BLaER1 treated with 17β-estradiol and CSF1 and Interleukin-3, amounts not matched to agents 10 nM and 100 nM (cell line): ENCODE results near the gene HIVEP1.
A peak's percentile ranks its signal among the peaks of the same experiment; 100 is the strongest.

Experiments used
- H3K27ac ChIP-seq, 11 experiments: shearing (Covaris generic); formaldehyde crosslinking; 2 replicates each; pipeline ENCODE4 v1.8.1; 2022
- H3K27me3 ChIP-seq, 11 experiments: shearing (Covaris generic); formaldehyde crosslinking; 2 replicates each; pipeline ENCODE4 v1.8.1; 2022
- H3K36me3 ChIP-seq, 11 experiments: shearing (Covaris generic); formaldehyde crosslinking; 2 replicates each; pipeline ENCODE4 v1.8.1; 2022
- H3K4me1 ChIP-seq, 10 experiments: shearing (Covaris generic); formaldehyde crosslinking; 2 replicates each; pipeline ENCODE4 v1.8.1; 2022
- H3K4me2 ChIP-seq, 11 experiments: shearing (Covaris generic); formaldehyde crosslinking; 2 replicates each; pipeline ENCODE4 v1.8.1; 2022
- H3K4me3 ChIP-seq, 10 experiments: shearing (Covaris generic); formaldehyde crosslinking; 2 replicates each; pipeline ENCODE4 v1.8.1; 2022
- H3K9ac ChIP-seq, 11 experiments: shearing (Covaris generic); formaldehyde crosslinking; 2 replicates each; pipeline ENCODE4 v1.8.1; 2022
- H3K9me3 ChIP-seq, 11 experiments: shearing (Covaris generic); formaldehyde crosslinking; replicated peaks in 1 of 11; 2 replicates each; pipeline ENCODE4 v1.8.1; 2022
- H4K20me1 ChIP-seq, 11 experiments: shearing (Covaris generic); formaldehyde crosslinking; 2 replicates each; pipeline ENCODE4 v1.8.1; 2022
- Cebpa-rat ChIP-seq, 11 experiments: shearing (Covaris generic); IDR thresholded peaks; 2 replicates each; pipeline ENCODE4 v1.8.1; 2022

The HIVEP1 gene

GRCh38 chr6:12011276-12012037 lies 655 bp upstream of the HIVEP1 start:
- Histone ChIP-seq H3K4me3 (peak overlapping the region; percentile 76 to 92 (median 84)), H3K4me2 (peak overlapping the region in 1 of 11 experiments; percentile 90; a peak in 1 of 22 replicates), H3K27ac (peak overlapping the region; percentile 89 to 100 (median 98)), H3K9me3 (no peaks in the 10 kb centered on the region), H3K36me3 (peaks cover 1 to 20% (median 9%) of the 10 kb centered on the region in 11 experiments; a peak in 17 of 22 replicates), H4K20me1 (peaks cover 0 to 22% (median 8%) of the 10 kb centered on the region in 11 experiments; a peak in 7 of 22 replicates), H3K27me3 (no peaks in the 10 kb centered on the region), H3K9ac (peak overlapping the region; percentile 94 to 99 (median 96)), H3K4me1 (peaks cover 27 to 44% (median 32%) of the 10 kb centered on the region in 10 experiments)
- TF ChIP-seq Cebpa-rat (IDR thresholded peaks at IDR 0.05), result no peak

- Histone ChIP-seq H3K4me2 (peak overlapping the region; percentile 82 to 96 (median 89)), H3K9me3 (peaks cover 5 to 13% (median 10%) of the 10 kb centered on the region in 11 experiments; a peak in 21 of 22 replicates), H4K20me1 (peaks cover 0 to 22% (median 8%) of the 10 kb centered on the region in 11 experiments; a peak in 7 of 22 replicates), H3K27ac (peak overlapping the region; percentile 83 to 99 (median 91)), H3K36me3 (peaks cover 14 to 33% (median 21%) of the 10 kb centered on the region in 11 experiments), H3K9ac (peak overlapping the region; percentile 87 to 99 (median 94)), H3K27me3 (no peaks in the 10 kb centered on the region), H3K4me1 (peaks cover 26 to 42% (median 32%) of the 10 kb centered on the region in 10 experiments), H3K4me3 (peak overlapping the region; percentile 75 to 92 (median 82))
- TF ChIP-seq Cebpa-rat (IDR thresholded peaks at IDR 0.05), result no peak
These were observed 620 bp downstream of the HIVEP1 start for GRCh38 chr6:12012558-12013306.

- TF ChIP-seq Cebpa-rat (IDR thresholded peaks at IDR 0.05), result no peak
- Histone ChIP-seq H3K4me3 (peak overlapping the region; percentile 75 to 92 (median 82)), H3K4me2 (peak overlapping the region; percentile 82 to 96 (median 89)), H3K36me3 (peaks cover 20 to 39% (median 27%) of the 10 kb centered on the region in 11 experiments), H3K4me1 (peaks cover 20 to 36% (median 27%) of the 10 kb centered on the region in 10 experiments), H3K9ac (peak overlapping the region; percentile 87 to 99 (median 94)), H3K9me3 (peaks cover 6 to 18% (median 15%) of the 10 kb centered on the region in 11 experiments; a peak in 21 of 22 replicates), H3K27ac (peak overlapping the region; percentile 83 to 99 (median 91)), H3K27me3 (no peaks in the 10 kb centered on the region), H4K20me1 (peaks cover 0 to 22% (median 8%) of the 10 kb centered on the region in 11 experiments; a peak in 7 of 22 replicates)
These were observed 1.2 kb downstream of the HIVEP1 start for GRCh38 chr6:12013307-12013719.

GRCh38 chr6:12014027-12014872 lies 2.1 kb downstream of the HIVEP1 start:
- H4K20me1 ChIP-seq, result peaks cover 0 to 22% (median 8%) of the 10 kb centered on the region in 11 experiments; a peak in 7 of 22 replicates

GRCh38 chr6:12014873-12015149 lies 2.7 kb downstream of the HIVEP1 start:
- H3K9me3 ChIP-seq, result peaks cover 6 to 18% (median 15%) of the 10 kb centered on the region in 11 experiments; a peak in 21 of 22 replicates
- H3K27me3 ChIP-seq, result no peaks in the 10 kb centered on the region
- TF ChIP-seq Cebpa-rat (IDR thresholded peaks at IDR 0.05), result no peak
- H3K36me3 ChIP-seq, result peaks cover 21 to 54% (median 38%) of the 10 kb centered on the region in 11 experiments
- no peak overlapping the region; a peak in 1 of 22 replicates for H3K27ac ChIP-seq
- H3K4me3 ChIP-seq, result no peak overlapping the region
- peaks cover 16 to 30% (median 20%) of the 10 kb centered on the region in 10 experiments for H3K4me1 ChIP-seq
- peak overlapping the region in 3 of 11 experiments; percentile 82 to 89 (median 82); a peak in 5 of 22 replicates for H3K4me2 ChIP-seq
- H3K9ac ChIP-seq, result 0 out of 22 replicates have a peak overlapping the region, but pooled peaks of 1 of the 11 experiments have one; percentile 22
- H4K20me1 ChIP-seq, result peaks cover 0 to 22% (median 8%) of the 10 kb centered on the region in 11 experiments; a peak in 7 of 22 replicates

More at GRCh38 chr6:12014027-12014872, 2.1 kb downstream of the HIVEP1 start:
- peaks cover 6 to 18% (median 15%) of the 10 kb centered on the region in 11 experiments; a peak in 21 of 22 replicates for H3K9me3 ChIP-seq
- no peak for TF ChIP-seq Cebpa-rat (IDR thresholded peaks at IDR 0.05)
- H3K27me3 ChIP-seq, result no peaks in the 10 kb centered on the region
- H3K4me1 ChIP-seq, result peaks cover 18 to 35% (median 26%) of the 10 kb centered on the region in 10 experiments
- H3K27ac ChIP-seq, result peak overlapping the region in 5 of 11 experiments; percentile 9 to 98 (median 95); a peak in 8 of 22 replicates
- H3K4me3 ChIP-seq, result peak overlapping the region in 3 of 10 experiments; percentile 79 to 92 (median 86); a peak in 4 of 20 replicates
- peak overlapping the region in 5 of 11 experiments; percentile 94 to 99 (median 94); a peak in 8 of 22 replicates for H3K9ac ChIP-seq
- H3K4me2 ChIP-seq, result peak overlapping the region in 10 of 11 experiments; percentile 82 to 96 (median 89); a peak in 16 of 22 replicates
- H3K36me3 ChIP-seq, result peaks cover 21 to 48% (median 35%) of the 10 kb centered on the region in 11 experiments

GRCh38 chr6:12017263-12017662 lies 5.2 kb downstream of the HIVEP1 start:
- Histone ChIP-seq H3K36me3 (peaks cover 39 to 78% (median 59%) of the 10 kb centered on the region in 11 experiments), H3K9ac (no peak overlapping the region), H4K20me1 (peaks cover 0 to 22% (median 10%) of the 10 kb centered on the region in 11 experiments; a peak in 7 of 22 replicates), H3K4me3 (no peak overlapping the region), H3K27me3 (no peaks in the 10 kb centered on the region), H3K4me2 (no peak overlapping the region), H3K4me1 (peaks cover 8 to 23% (median 11%) of the 10 kb centered on the region in 10 experiments; a peak in 19 of 20 replicates), H3K9me3 (peaks cover 6 to 22% (median 15%) of the 10 kb centered on the region in 11 experiments; a peak in 21 of 22 replicates), H3K27ac (no peak overlapping the region)
- TF ChIP-seq Cebpa-rat (IDR thresholded peaks at IDR 0.05), result no peak

- H3K27ac ChIP-seq, result no peak overlapping the region
- TF ChIP-seq Cebpa-rat (IDR thresholded peaks at IDR 0.05), result no peak
- H4K20me1 ChIP-seq, result peaks cover 0 to 21% (median 10%) of the 10 kb centered on the region in 11 experiments; a peak in 7 of 22 replicates
- H3K9me3 ChIP-seq, result peaks cover 6 to 22% (median 15%) of the 10 kb centered on the region in 11 experiments; a peak in 21 of 22 replicates
- H3K4me1 ChIP-seq, result peaks cover 8 to 23% (median 11%) of the 10 kb centered on the region in 10 experiments; a peak in 19 of 20 replicates
- H3K4me3 ChIP-seq, result no peak overlapping the region
- H3K9ac ChIP-seq, result no peak overlapping the region
- H3K4me2 ChIP-seq, result no peak overlapping the region
- H3K27me3 ChIP-seq, result no peaks in the 10 kb centered on the region
- H3K36me3 ChIP-seq, result peaks cover 39 to 85% (median 62%) of the 10 kb centered on the region in 11 experiments
These were observed 5.8 kb downstream of the HIVEP1 start for GRCh38 chr6:12017876-12018401.
